ENCODE data around the gene MXRA7.
"Not testable (repeated sequence)": the region's sequence is repeated elsewhere in the genome, so short reads cannot be mapped to it uniquely, and the experiment has no call there.

Gene MXRA7, protein sequence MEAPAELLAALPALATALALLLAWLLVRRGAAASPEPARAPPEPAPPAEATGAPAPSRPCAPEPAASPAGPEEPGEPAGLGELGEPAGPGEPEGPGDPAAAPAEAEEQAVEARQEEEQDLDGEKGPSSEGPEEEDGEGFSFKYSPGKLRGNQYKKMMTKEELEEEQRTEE

GRCh38 chr17:76710863-76711611, at the start of gene MXRA7:
Gene MXRA7, minus strand, starts transcription at chr17:76710965. Its CDS starts 19 bp downstream, at chr17:76710946.
- peak; percentile 66 for DNase-seq

DNA sequence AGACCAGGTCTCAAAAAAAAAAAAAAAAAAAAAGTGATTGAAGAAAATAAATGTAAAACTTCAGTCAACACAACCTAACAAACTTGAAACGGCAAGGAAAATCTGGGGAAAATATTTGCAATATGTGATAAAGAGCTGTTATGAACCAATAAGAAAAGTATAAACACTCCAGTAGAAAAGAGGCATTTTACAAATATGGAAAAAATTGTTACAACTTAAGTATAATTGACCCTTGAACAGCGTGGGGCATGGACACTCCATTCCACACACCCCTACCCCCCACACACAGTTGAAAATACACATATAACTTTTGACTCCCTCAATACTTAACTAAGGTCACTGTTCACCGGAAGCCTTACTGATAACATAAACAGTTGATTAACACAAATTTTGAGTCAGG, 47.8 kb upstream of the MXRA7 start:
- no peak for DNase-seq

DNA sequence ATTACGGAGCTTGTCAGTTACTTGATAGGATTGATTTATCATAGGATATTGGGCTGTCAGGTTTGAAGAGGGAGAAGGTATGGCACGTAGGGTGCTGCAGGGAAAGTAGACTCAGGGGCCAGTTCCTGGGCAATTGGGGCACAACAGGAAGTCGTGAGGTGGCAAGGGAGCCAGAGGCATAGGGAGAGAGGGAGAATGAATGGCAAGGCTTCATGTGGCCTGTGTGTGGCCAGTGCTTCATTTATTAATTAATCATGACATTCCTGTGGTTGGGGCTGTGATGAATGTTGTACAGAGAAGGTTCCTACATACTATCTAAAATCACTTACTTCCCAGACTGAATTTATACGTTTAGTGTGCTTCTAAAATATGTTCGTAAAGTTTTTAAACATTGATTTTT, 46.5 kb upstream of the MXRA7 start:
- no peak for DNase-seq

GRCh38 chr17:76755285-76755684, 44.5 kb upstream of the MXRA7 start:
- no peak for DNase-seq

- DNase-seq: peak; percentile 57
These were observed 42.5 kb upstream of the MXRA7 start for GRCh38 chr17:76753061-76753961.

- peak; percentile 63 for DNase-seq
These were observed 41.2 kb upstream of the MXRA7 start for GRCh38 chr17:76752006-76752405.

DNA sequence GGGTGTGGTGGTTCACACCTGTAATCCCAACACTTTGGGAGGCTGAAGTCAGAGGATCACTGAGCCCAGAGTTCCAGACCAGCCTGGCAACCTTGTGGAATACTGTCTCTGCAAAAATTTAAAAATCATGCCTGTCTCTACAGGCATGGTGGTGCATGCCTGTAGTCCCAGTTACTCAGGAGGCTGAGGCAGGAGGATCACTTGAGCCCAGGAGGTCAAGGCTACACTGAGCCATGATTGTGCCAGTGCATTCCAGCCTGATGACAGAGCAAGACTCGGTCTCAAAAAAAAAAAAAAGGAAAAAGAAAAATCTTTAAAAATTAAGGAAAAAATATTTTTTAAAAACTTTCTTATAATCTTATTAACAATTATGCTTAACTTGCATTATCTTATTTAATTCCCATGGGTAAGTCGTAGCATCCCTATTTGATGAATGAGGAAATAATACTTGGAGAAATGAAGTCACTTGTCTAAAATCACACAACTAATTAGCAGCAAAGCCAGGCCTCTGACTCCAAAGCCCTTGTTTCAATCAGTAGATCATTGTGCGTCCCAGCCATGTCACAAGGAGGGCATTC, 40.7 kb upstream of the MXRA7 start:
- no peak for DNase-seq

DNA sequence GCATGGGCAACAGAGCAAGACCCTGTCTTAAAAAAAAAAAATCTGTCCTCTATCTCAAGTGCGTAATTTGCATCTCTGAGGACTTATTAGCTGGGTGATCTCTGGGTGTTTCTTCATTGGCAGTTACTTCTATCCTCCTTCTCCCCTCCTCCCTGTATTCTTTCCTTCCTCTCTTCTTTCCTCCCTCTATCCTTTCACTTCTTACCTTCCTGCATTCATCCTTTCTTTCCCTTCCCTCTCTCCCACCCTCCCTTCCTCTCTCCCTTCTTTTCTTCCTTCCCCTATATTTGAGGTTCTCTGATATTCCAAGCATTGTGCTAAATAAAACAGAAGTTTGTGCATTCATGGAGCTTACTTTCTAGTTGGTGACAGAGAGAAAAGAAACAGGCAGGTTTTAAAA, 37.9 kb upstream of the MXRA7 start:
- DNase-seq: no peak

DNA sequence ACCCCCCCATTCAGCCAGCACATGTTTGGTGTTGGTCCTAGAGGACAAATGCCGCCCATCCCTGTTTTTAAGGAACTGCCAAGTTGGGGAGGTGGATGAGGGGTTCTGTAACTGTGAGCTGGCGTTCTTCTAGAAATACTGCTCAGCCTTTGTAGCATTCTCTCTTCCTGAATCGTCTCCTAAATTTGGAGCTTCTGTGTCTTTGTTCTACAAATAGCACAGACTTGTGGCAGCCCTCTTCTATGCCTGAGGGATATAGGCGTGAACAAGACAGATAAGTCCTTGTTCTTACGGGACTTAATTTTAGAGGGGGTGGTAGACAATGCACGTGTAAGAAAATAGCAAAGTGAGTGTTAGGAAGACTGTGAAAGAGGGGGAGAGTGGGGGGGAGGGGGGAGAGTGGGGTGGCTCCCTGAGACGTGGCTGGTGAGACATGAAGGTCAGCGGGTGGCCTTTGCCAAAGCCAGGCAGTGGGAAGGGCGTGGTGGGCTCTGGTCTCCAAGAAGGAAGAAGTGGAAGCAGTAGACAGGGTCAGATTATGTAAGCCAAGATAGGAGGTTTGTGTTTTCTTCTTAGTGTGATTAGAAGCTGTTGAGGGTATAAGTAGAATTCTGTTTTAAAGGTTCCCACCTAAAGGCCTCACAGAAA, 37.1 kb upstream of the MXRA7 start:
- no peak for DNase-seq

DNA sequence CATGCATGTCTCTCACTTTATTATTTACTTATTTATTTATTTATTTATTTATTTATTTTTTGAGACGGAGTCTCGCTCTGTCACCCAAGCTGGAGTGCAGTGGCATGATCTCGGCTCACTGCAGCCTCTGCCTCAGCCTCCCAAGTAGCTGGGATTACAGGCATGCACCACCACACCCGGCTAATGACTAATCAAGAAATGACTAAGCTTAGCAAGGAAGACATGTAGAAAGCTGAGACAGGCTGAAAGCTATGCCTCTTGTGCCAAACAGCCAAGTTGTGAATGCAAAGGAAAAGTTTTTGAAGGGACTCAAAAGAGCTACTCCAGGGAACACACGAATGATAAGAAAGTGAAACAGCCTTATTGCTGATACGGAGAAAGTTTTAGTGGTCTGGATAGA, 35.0 kb upstream of the MXRA7 start:
- not testable (repeated sequence) for DNase-seq

DNA sequence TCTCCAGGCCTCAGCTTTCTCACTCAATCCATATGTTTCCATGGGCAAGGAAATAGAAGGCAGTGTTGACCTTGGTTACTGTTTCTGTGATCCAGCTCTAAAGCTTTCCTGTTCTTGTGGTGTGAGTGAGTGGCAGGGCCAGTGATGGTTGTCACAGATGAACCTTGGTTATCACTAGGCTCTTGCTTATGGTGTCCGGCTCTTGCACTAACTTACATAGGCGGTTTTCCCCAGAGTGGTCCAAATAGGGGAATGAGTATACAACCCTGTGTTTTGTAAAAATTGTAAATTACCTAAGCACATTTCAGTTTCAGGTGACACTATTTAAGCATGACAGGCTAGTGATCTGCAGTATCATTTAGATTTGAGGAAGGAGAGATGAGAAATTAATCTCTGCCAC, 34.0 kb upstream of the MXRA7 start:
- no peak for DNase-seq

- no peak for DNase-seq
These were observed 32.2 kb upstream of the MXRA7 start for GRCh38 chr17:76742958-76743357.

DNA sequence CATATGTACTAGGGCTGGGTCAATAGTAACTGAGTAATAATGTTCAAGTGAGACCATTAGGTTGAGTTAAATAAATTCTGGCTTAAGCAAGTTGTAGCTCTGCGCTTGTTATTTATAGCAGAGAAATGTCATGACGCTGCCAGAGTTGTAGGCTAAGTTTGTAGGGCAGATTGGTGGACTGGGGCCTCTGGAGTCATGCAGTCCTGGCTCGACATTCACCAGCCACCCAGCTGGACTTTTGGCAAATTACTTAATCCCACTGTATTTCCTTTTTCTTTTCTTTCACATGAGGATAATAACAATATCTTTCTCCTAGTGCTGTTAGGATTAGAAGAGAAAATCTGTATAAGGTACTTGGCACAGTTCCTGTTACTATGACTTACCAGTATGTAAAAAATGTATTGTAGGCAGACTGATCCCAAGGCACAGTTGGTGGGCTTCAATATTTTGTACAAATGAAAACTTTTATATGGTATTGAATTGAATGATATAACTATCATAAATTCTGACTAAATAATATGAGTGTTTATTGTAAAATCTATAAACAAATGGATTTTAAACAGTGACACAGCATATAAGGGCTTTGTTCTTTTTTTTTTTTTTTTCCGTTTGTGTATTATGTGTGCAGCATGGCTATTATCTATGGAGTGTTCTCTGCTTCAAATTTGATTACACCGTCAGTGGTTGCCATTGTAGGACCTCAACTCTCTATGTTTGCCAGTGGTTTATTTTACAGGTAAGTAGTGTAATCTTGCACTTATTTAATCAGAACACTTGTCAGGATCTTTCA, 29.8 kb upstream of the MXRA7 start:
- DNase-seq: no peak

- not testable (repeated sequence) for DNase-seq
These were observed 28.9 kb upstream of the MXRA7 start for GRCh38 chr17:76739568-76740115.

- DNase-seq: no peak
These were observed 27.7 kb upstream of the MXRA7 start for GRCh38 chr17:76738468-76738850.

DNA sequence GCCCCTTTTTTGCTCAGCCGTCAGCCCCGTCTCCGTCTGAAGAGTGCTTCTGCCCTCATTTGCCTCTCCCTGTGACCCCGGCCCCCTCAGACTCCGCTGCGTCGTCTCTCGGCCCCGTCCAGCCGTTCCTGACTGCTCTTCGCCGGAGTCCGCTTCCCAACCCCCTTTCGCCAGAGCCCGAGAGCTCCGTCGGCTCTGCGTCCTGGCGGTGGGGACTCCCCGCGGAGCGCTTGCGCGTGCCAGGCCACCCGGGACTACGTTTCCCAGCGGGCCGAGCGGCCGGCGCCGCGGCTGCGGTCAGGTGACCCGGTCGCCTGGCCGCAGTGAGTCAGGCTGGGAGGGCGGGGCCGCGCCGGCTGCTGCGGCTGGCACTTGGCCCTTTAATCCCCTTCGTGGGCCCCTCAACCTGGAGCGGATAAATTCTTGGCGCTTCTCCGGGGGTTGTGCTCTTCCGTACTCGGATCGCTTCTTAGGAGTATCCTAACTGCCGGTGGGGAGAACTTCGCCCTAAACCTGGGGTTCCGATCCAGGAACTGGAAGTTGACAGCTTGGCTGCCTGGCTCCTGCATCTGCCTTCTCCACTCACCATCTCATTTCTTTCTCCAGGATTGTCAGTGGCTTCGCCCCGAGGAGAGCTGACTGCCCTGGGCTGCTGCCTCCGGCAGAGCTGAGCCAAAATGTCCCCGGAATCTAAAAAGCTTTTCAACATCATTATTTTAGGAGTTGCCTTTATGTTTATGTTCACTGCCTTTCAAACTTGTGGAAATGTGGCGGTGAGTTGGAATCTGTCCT, 27.1 kb upstream of the MXRA7 start, which contains the start of gene MFSD11:
MFSD11 (plus strand) TSS at position 444 of the 792 bp plus-strand sequence; CDS start at position 678, 234 bp downstream.
- peak; percentile 92 for DNase-seq

DNA sequence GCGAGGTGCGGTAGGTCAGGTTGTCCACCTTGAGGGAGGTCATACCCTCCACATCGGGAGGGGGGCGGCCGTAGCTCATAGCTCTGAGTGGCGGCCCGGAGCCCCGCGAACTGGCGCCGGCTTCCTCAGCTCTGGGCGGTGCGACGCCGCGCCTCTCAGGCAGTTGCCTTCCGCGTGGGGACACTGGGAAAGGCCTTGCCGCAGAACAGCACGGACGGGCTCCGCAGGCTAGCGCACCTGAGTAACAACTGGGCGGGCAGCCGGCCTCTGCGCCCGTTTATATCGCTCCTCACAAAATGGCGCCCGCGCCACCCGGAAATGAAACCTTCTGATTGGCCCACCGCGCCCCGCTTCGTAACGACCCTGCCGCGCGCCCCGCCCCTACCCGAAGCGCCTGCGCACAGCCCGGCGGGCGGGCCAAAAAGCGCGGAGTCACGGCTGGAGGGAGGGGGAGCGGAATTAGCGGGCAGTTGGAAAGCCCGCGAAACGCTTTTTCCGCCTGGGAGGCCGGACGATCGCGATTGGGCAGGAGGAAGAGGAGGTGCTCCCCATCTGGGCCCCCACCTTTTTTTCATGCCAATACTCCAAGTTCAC, 26.4 kb upstream of the MXRA7 start, which contains the start of gene SRSF2:
SRSF2 (minus strand) TSS at position 250 of the 594 bp plus-strand sequence; CDS start at position 79, 171 bp downstream.
- peak; percentile 99 for DNase-seq

DNA sequence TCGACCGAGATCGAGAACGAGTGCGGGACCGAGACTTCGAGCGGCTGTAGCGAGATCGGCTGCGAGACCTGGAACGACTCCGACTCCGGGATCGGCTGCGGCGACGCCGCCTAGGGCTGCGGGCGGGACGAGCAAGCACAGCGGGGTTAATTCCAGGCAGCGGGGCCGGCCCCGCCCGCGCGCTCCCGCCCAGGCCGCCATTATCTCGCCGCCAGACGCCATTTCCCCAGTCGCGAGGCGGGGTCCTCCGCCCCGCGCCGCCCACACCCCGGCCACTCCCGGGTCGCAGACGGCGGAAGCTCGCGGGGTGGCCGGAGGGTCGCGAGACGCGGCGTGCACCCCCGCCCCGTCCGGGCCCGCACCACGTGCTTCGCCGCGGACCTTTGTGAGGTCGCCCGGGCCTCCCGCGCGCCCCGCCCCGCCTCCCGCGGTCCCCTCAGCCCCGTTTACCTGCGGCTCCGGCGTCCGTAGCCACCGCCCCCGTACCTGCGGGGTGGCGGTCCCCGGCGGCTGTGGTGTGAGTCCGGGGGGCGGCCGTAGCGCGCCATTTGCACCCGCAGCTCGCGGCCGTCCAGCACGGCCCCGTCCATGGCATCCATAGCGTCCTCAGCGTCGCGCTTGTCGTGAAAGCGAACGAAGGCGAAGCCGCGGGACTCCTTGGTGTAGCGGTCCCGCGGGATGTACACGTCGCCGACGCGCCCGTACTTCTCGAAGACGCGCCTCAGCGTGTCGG, 25.8 kb upstream of the MXRA7 start:
- peak; percentile 74 for DNase-seq

Measured in CD4-positive, alpha-beta T cell treated with Interleukin-10 for 1 hour (primary cell).